HepG2 (cell line): ENCODE measurements around the gene INHBA. TPM values are rescaled to one million over a fixed set of nuclear protein-coding genes. Genes with fewer than 3 reads are reported as not detected.

Experiments
- ATAC-seq: fragments of 200-7000 bp; cut with Tn5 transposase; 3 replicates; pipeline ENCODE4 v1.9.1; 2020; ENCODE audit warnings: mild to moderate bottlenecking, moderate library complexity
- BruUV-seq: library from RNA; stranded (reverse); fragments of 400-500 nt; replicated peaks from 2 replicates; lab custom pipeline; 2021; lab: Mats Ljungman, UMichigan
- CTCF ChIA-PET: fragments of 300-600 bp; formaldehyde crosslinking; extraction: SDS; loops from one replicate; lab custom pipeline; 2021; ENCODE audit warnings: low total read pairs, inconsistent platforms, low intra/inter-chr PET ratio; lab: Yijun Ruan, JAX
- POLR2A ChIA-PET: fragments of 350-600 bp; sonication (Branson Sonifier 250); formaldehyde crosslinking; loops from one replicate; lab custom pipeline; 2020; ENCODE audit warnings: antibody characterized with exemption, inconsistent platforms; lab: Yijun Ruan, JAX
- DNase-seq: peaks from one replicate; pipeline ENCODE4 v3.0.0-alpha.2; 2015; ENCODE audit warnings: low spot score
- FAIRE-seq: peaks from 3 replicates; lab custom pipeline; 2011; peaks lifted over from hg19 to GRCh38; lab: Jason Lieb, UNC
- H2AFZ ChIP-seq: one replicate; pipeline ENCODE4 v1.6.1; 2011; ENCODE audit warnings: low read length, inconsistent platforms
- H3K27ac ChIP-seq: fragments of 300-600 bp; 3 replicates; pipeline ENCODE4 v1.8.0; 2011; ENCODE audit warnings: mixed run types, mild to moderate bottlenecking, mixed read lengths, low read length, inconsistent platforms; ENCODE audit not compliant: insufficient read depth; ENCODE audit errors: extremely low read length
- H3K27me3 ChIP-seq, 2 experiments: fragments of 200-600 bp in 1 of 2; 2 replicates in 1 of 2; 3 replicates in 1 of 2; pipeline versions ENCODE4 v1.6.0 to v1.8.0; 2011; ENCODE audit warnings: low read length in 2 of 2, mild to moderate bottlenecking in 2 of 2, moderate library complexity in 2 of 2, inconsistent platforms in 1 of 2; ENCODE audit not compliant: insufficient read depth in 2 of 2, control insufficient read depth in 1 of 2
- H3K36me3 ChIP-seq, 2 experiments: fragments of 200-600 bp in 1 of 2; replicated peaks in 1 of 2; 2 replicates in 1 of 2; 3 replicates in 1 of 2; pipeline versions ENCODE4 v1.5.1 to v1.8.0; 2011; ENCODE audit warnings: low read length in 2 of 2, inconsistent platforms in 1 of 2; ENCODE audit not compliant: insufficient read depth in 2 of 2, control insufficient read depth in 1 of 2
- H3K4me1 ChIP-seq: 2 replicates; pipeline ENCODE4 v1.5.1; 2012; ENCODE audit warnings: low read length, inconsistent platforms; ENCODE audit not compliant: insufficient read depth
- H3K4me2 ChIP-seq: 2 replicates; pipeline ENCODE4 v1.6.0; 2011; ENCODE audit warnings: low read depth, low read length, inconsistent platforms
- H3K4me3 ChIP-seq, 3 experiments: fragments of 200-600 bp in 1 of 3; sonication (generic), shearing (Covaris generic) in 1 of 3; replicated peaks in 1 of 3; 2 replicates each; pipeline ENCODE4 v1.5.1; 2011 to 2016; ENCODE audit warnings: low read length in 3 of 3, inconsistent platforms in 2 of 3, low read depth in 2 of 3, mild to moderate bottlenecking in 2 of 3, control low read depth in 1 of 3, mixed read lengths in 1 of 3; ENCODE audit not compliant: insufficient read depth in 1 of 3
- H3K79me2 ChIP-seq: one replicate; pipeline ENCODE4 v1.6.1; 2011; ENCODE audit warnings: low read length, inconsistent platforms; ENCODE audit not compliant: insufficient read depth
- H3K9ac ChIP-seq: 2 replicates; pipeline ENCODE4 v1.6.0; 2011; ENCODE audit warnings: mild to moderate bottlenecking, low read depth, low read length, inconsistent platforms; ENCODE audit not compliant: insufficient read depth
- H3K9me3 ChIP-seq: 2 replicates; pipeline ENCODE4 v1.5.1; 2012; ENCODE audit warnings: mild to moderate bottlenecking, low read length
- H4K20me1 ChIP-seq: 2 replicates; pipeline ENCODE4 v1.6.0; 2011; ENCODE audit warnings: inconsistent platforms, mild to moderate bottlenecking, low read length, moderate library complexity; ENCODE audit not compliant: insufficient read depth
- ELF3 ChIP-seq: IDR thresholded peaks from 2 replicates; pipeline ENCODE4 v1.6.1; 2016; ENCODE audit warnings: missing genetic modification reagents, missing compliant biosample characterization
- GZF1 ChIP-seq: sonication (generic); formaldehyde crosslinking; IDR thresholded peaks from 2 replicates; pipeline ENCODE4 v1.5.1; 2020; ENCODE audit warnings: mild to moderate bottlenecking, missing genetic modification reagents
- KDM6A ChIP-seq: IDR thresholded peaks from 2 replicates; pipeline ENCODE4 v1.6.1; 2016; ENCODE audit warnings: low read depth
- MTF1 ChIP-seq: sonication (generic); formaldehyde crosslinking; IDR thresholded peaks from 2 replicates; pipeline ENCODE4 v1.5.0; 2020; ENCODE audit warnings: missing genetic modification reagents
- NFYB ChIP-seq: sonication (generic); formaldehyde crosslinking; IDR thresholded peaks from 2 replicates; pipeline ENCODE4 v1.4.0; 2020; ENCODE audit warnings: missing genetic modification reagents
- PAX8 ChIP-seq: sonication (generic); formaldehyde crosslinking; IDR thresholded peaks from 2 replicates; pipeline ENCODE4 v1.8.0; 2022; ENCODE audit warnings: mild to moderate bottlenecking, missing genetic modification reagents, borderline replicate concordance
- PITX1 ChIP-seq: sonication (generic); formaldehyde crosslinking; IDR thresholded peaks from 2 replicates; pipeline ENCODE4 v1.5.1; 2020; ENCODE audit warnings: mild to moderate bottlenecking, missing genetic modification reagents
- PPARG ChIP-seq: conservative IDR thresholded peaks from 2 replicates; pipeline ENCODE4 v1.6.1; 2016; ENCODE audit warnings: missing biosample characterization, missing genetic modification reagents
- SPEN ChIP-seq: sonication (generic); formaldehyde crosslinking; IDR thresholded peaks from 2 replicates; pipeline ENCODE4 v1.5.1; 2020; ENCODE audit warnings: low read depth, mild to moderate bottlenecking, missing genetic modification reagents
- SRY ChIP-seq: sonication (generic); formaldehyde crosslinking; IDR thresholded peaks from 2 replicates; pipeline ENCODE4 v1.8.0; 2022; ENCODE audit warnings: mild to moderate bottlenecking, missing genetic modification reagents
- TAF1 ChIP-seq: sonication (generic); formaldehyde crosslinking; IDR thresholded peaks from 2 replicates; pipeline ENCODE4 v1.4.0; 2020; ENCODE audit warnings: missing genetic modification reagents
- TCF7 ChIP-seq: sonication (generic); IDR thresholded peaks from 2 replicates; pipeline ENCODE4 v1.6.1; 2016; ENCODE audit warnings: antibody characterized with exemption, low read depth
- TP53 ChIP-seq: sonication (generic); formaldehyde crosslinking; conservative IDR thresholded peaks from 2 replicates; pipeline ENCODE4 v1.4.0; 2020; ENCODE audit warnings: missing genetic modification reagents
- ZBTB21 ChIP-seq: sonication (generic); formaldehyde crosslinking; IDR thresholded peaks from 2 replicates; pipeline ENCODE4 v1.4.0; 2020; ENCODE audit warnings: missing genetic modification reagents
- ZBTB38 ChIP-seq: sonication (generic); formaldehyde crosslinking; IDR thresholded peaks from 2 replicates; pipeline ENCODE4 v1.5.1; 2020; ENCODE audit warnings: mild to moderate bottlenecking, missing genetic modification reagents
- ZNF446 ChIP-seq: sonication (generic); formaldehyde crosslinking; IDR thresholded peaks from 2 replicates; pipeline ENCODE4 v1.5.0; 2020; ENCODE audit warnings: mild to moderate bottlenecking, missing genetic modification reagents
- ZNF557 ChIP-seq: sonication (generic); formaldehyde crosslinking; IDR thresholded peaks from 2 replicates; pipeline ENCODE4 v1.4.0; 2020; ENCODE audit warnings: missing genetic modification reagents
- ZNF7 ChIP-seq: IDR thresholded peaks from 2 replicates; pipeline ENCODE4 v1.6.1; 2016; ENCODE audit warnings: missing biosample characterization, missing genetic modification reagents
- ZNF790 ChIP-seq: sonication (generic); formaldehyde crosslinking; IDR thresholded peaks from 2 replicates; pipeline ENCODE4 v1.8.0; 2022; ENCODE audit warnings: missing genetic modification reagents, mild to moderate bottlenecking, borderline replicate concordance
- ZSCAN21 ChIP-seq: sonication (generic); formaldehyde crosslinking; IDR thresholded peaks from 2 replicates; pipeline ENCODE4 v1.8.0; 2022; ENCODE audit warnings: mild to moderate bottlenecking, missing genetic modification reagents, moderate library complexity, borderline replicate concordance
- WGBS: methylation state at CpG from one replicate; pipeline ENCODE4 v1.1.6; 2017; ENCODE audit warnings: low lambda C conversion rate; 5-methylcytosine and 5-hydroxymethylcytosine counted together
- in situ Hi-C: cut with HindIII; loops from 2 replicates; pipeline ENCODE4 v1.10.0; 2017; ENCODE audit warnings: low pct_unique_long_range_greater_than_20kb; ENCODE audit not compliant: extremely low pct_ligation_motif_present
- intact Hi-C: fragments of 100-400 bp; cut with micrococcal nuclease; formaldehyde crosslinking; loops from one replicate; pipeline ENCODE4 v1.10.0; 2022; ENCODE audit not compliant: unreplicated experiment
- polyA plus RNA-seq, 8 experiments: library from polyadenylated mRNA; depleted of rRNA in 3 of 8; stranded (reverse) in 7 of 8; unstranded in 1 of 8; fragments of >200 nt; fragmentation: Illumina TruSeq in 4 of 8; extraction: Trizol in 4 of 8; gene quantifications; 2 replicates each; pipeline versions ENCODE4 v1.2.1 to v1.2.3, GENCODE V29; 2011 to 2016; ENCODE audit warnings: low read depth in 4 of 8, missing spikeins in 1 of 8, mixed read lengths in 1 of 8; ENCODE audit not compliant: insufficient read depth in 1 of 8
- total RNA-seq, 5 experiments: library from RNA; depleted of rRNA; stranded (reverse); fragments of >200 nt; fragmentation: Illumina TruSeq; extraction: Trizol; gene quantifications; 2 replicates each; pipeline ENCODE4 v1.2.3, GENCODE V29; 2016; ENCODE audit warnings: low read depth in 1 of 5
- TF ChIP-seq, protein P1 (sequence below): IDR thresholded peaks from 2 replicates; pipeline ENCODE4 v1.6.1; 2018; ENCODE audit warnings: missing genetic modification reagents, mild to moderate bottlenecking, missing compliant biosample characterization
- TF ChIP-seq, protein P2 (sequence below): IDR thresholded peaks from 2 replicates; pipeline ENCODE4 v1.6.1; 2016; ENCODE audit warnings: low read depth, control low read depth

Gene INHBA
- total and polyA plus RNA-seq, 2 of the 13 experiments (the other 11 are each of a cell fraction or from before 2014, with no cell fraction given): not detected

DNA sequence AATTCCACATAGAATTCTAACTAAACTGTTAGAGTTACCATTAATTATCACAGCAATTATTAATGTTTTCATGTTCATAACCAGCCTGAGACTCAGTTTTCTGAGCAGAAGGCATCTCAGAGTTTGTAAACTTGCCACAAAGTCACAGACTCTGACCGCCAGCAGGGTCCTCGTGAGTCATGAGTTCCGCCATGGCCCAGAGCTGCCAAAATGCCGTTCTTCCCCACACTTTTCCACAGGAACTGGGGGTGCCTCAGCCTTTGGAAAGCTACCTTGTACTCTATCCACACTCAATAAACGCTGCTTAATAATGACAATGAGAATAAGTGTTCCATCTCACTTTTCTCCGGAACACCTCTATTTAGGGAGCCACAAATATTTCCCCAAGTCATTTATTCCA, 22.1 kb upstream of the INHBA start (continued):
- no peak for TF ChIP-seq PPARG (CRISPR knock-in tag)
- no peak for TF ChIP-seq NFYB (CRISPR knock-in tag)
- TF ChIP-seq ZBTB38 (CRISPR knock-in tag): no peak
- TF ChIP-seq KDM6A (CRISPR knock-in tag): no peak

DNA sequence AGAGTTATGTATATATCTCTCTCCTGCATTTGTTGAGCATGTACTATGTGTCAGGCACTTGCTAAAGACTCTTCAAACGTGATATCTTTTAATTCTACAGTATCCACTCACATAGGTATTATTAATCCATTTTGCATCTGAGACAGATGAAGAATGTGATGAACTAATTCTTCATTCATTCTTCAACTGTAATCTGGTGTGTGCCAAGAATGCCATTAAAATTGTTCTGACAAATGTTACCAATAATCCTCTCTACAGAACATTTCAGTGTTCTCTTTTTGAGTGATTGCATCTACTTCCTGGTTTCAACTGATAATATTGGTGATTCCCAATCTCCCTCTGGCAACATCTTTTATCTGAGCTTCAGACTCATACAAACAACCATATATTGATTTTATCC, 18.0 kb upstream of the INHBA start:
- Histone ChIP-seq H3K4me3 (no peak overlapping the region), H3K4me1 (no peaks in the 10 kb centered on the region), H2AFZ (no peak overlapping the region), H4K20me1 (no peaks in the 10 kb centered on the region), H3K27me3 (0 out of 5 replicates have a peak, but pooled peaks cover 0 to 4% of the 10 kb centered on the region in 2 experiments), H3K9me3 (no peaks in the 10 kb centered on the region), H3K79me2 (no peaks in the 10 kb centered on the region), H3K27ac (no peak overlapping the region), H3K9ac (no peak overlapping the region), H3K4me2 (no peak overlapping the region), H3K36me3 (no peaks in the 10 kb centered on the region)
- intact Hi-C loops: no loop called here
- no peak for DNase-seq
- no TSS peak for BruUV-seq
- no peak for FAIRE-seq
- ATAC-seq: no peak
- CTCF ChIA-PET: no interaction called here
- TF ChIP-seq GZF1 (no peak), PITX1 (CRISPR knock-in tag) (no peak), ZNF557 (CRISPR knock-in tag) (no peak), TP53 (CRISPR knock-in tag) (no peak), ZNF446 (no peak), TAF1 (CRISPR knock-in tag) (no peak), SRY (CRISPR knock-in tag) (no peak), ZBTB21 (no peak), TCF7 (no peak), ZNF790 (CRISPR knock-in tag) (no peak), ELF3 (no peak), ZSCAN21 (CRISPR knock-in tag) (no peak), MTF1 (CRISPR knock-in tag) (no peak), SPEN (CRISPR knock-in tag) (no peak), PAX8 (CRISPR knock-in tag) (no peak), ZNF7 (CRISPR knock-in tag) (no peak)
- TF ChIP-seq, protein P1, sequence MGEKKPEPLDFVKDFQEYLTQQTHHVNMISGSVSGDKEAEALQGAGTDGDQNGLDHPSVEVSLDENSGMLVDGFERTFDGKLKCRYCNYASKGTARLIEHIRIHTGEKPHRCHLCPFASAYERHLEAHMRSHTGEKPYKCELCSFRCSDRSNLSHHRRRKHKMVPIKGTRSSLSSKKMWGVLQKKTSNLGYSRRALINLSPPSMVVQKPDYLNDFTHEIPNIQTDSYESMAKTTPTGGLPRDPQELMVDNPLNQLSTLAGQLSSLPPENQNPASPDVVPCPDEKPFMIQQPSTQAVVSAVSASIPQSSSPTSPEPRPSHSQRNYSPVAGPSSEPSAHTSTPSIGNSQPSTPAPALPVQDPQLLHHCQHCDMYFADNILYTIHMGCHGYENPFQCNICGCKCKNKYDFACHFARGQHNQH (CRISPR knock-in tag): no peak
- TF ChIP-seq, protein P2, sequence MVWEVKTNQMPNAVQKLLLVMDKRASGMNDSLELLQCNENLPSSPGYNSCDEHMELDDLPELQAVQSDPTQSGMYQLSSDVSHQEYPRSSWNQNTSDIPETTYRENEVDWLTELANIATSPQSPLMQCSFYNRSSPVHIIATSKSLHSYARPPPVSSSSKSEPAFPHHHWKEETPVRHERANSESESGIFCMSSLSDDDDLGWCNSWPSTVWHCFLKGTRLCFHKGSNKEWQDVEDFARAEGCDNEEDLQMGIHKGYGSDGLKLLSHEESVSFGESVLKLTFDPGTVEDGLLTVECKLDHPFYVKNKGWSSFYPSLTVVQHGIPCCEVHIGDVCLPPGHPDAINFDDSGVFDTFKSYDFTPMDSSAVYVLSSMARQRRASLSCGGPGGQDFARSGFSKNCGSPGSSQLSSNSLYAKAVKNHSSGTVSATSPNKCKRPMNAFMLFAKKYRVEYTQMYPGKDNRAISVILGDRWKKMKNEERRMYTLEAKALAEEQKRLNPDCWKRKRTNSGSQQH (CRISPR knock-in tag): no peak
- in situ Hi-C loops: loop anchor here (25.0 kb wide), 1 partner anchor 1484 kb away; no protein-coding TSS in a partner anchor
- POLR2A ChIA-PET: no interaction called here
- 0% methylated on average over 1 of the region's 1 CpG for WGBS
